NCI-H2029 treated with DMSO at 0.1 percent for 48 hours (cell line): ENCODE data around the gene DGCR8.

ENCODE experiments used
- DNase-seq: peaks from one replicate; lab custom pipeline; 2025; lab: John Stamatoyannopoulos, UW

DGCR8 gene

GRCh38 chr22:20079745-20080444 lies at the start of gene DGCR8:
DGCR8 (plus strand) TSS chr22:20080241; CDS start chr22:20085964, 5,723 bp downstream.
- DNase-seq = peak; percentile 68

GRCh38 chr22:20031732-20032406 lies 48.2 kb upstream of the DGCR8 start:
- DNase-seq = no peak

- DNase-seq = no peak
These were observed 47.5 kb upstream of the DGCR8 start for GRCh38 chr22:20032407-20032991.

- DNase-seq = no peak
These were observed 46.9 kb upstream of the DGCR8 start for GRCh38 chr22:20033045-20033706.

GRCh38 chr22:20034143-20034542 lies 45.9 kb upstream of the DGCR8 start:
- DNase-seq = no peak

- DNase-seq = no peak
These were observed 44.5 kb upstream of the DGCR8 start for GRCh38 chr22:20035375-20036083.

GRCh38 chr22:20036084-20036482 lies 44.0 kb upstream of the DGCR8 start:
- DNase-seq = no peak

- no peak for DNase-seq
These were observed 43.3 kb upstream of the DGCR8 start for GRCh38 chr22:20036535-20037392.

- no peak for DNase-seq
These were observed 42.6 kb upstream of the DGCR8 start for GRCh38 chr22:20037419-20037818.

GRCh38 chr22:20038574-20038973 lies 41.5 kb upstream of the DGCR8 start:
- DNase-seq = no peak

GRCh38 chr22:20039683-20040325 lies 40.2 kb upstream of the DGCR8 start:
- DNase-seq = no peak

GRCh38 chr22:20040327-20041200 lies 39.5 kb upstream of the DGCR8 start:
- no peak for DNase-seq

- DNase-seq = no peak
These were observed 36.7 kb upstream of the DGCR8 start for GRCh38 chr22:20043057-20043996.

GRCh38 chr22:20043997-20044342 lies 36.1 kb upstream of the DGCR8 start:
- DNase-seq = no peak

GRCh38 chr22:20044495-20045151 lies 35.4 kb upstream of the DGCR8 start:
- DNase-seq = no peak

- DNase-seq = no peak
These were observed 33.3 kb upstream of the DGCR8 start for GRCh38 chr22:20046730-20047129.

- no peak for DNase-seq
These were observed 28.1 kb upstream of the DGCR8 start for GRCh38 chr22:20051927-20052308.
